H9 (cell line): ENCODE results near the gene ETV6. TPM values are rescaled to one million over a fixed set of nuclear protein-coding genes. Genes with fewer than 3 reads are reported as not detected.

Source experiments
- DNase-seq: peaks from one replicate; pipeline ENCODE4 v3.0.0-alpha.2; 2017
- H2AFZ ChIP-seq: one replicate; pipeline ENCODE4 v1.6.1; 2013; ENCODE audit warnings: mild to moderate bottlenecking, low read length, control low read depth, moderate library complexity
- H2AK5ac ChIP-seq: 2 replicates; pipeline ENCODE4 v1.6.1; 2013; ENCODE audit warnings: low read length, control low read depth, mixed read lengths; ENCODE audit not compliant: insufficient read length
- H2BK120ac ChIP-seq: one replicate; pipeline ENCODE4 v1.6.1; 2013; ENCODE audit warnings: low read depth, mild to moderate bottlenecking, low read length, control low read depth, inconsistent platforms; ENCODE audit not compliant: poor library complexity, severe bottlenecking
- H2BK12ac ChIP-seq: 2 replicates; pipeline ENCODE4 v1.6.1; 2013; ENCODE audit warnings: low read length, control low read depth, mixed read lengths, low read depth; ENCODE audit not compliant: insufficient read length
- H2BK15ac ChIP-seq: 2 replicates; pipeline ENCODE4 v1.6.1; 2013; ENCODE audit warnings: low read depth, low read length, control low read depth
- H2BK20ac ChIP-seq: one replicate; pipeline ENCODE4 v1.6.1; 2013; ENCODE audit warnings: low read depth, mild to moderate bottlenecking, low read length, control low read depth, inconsistent platforms; ENCODE audit not compliant: poor library complexity, severe bottlenecking
- H2BK5ac ChIP-seq: 2 replicates; pipeline ENCODE4 v1.6.1; 2013; ENCODE audit warnings: low read length, control low read depth, mixed read lengths; ENCODE audit not compliant: insufficient read length
- H3K14ac ChIP-seq: 2 replicates; pipeline ENCODE4 v1.6.1; 2013; ENCODE audit warnings: low read length, control low read depth; ENCODE audit not compliant: insufficient read depth
- H3K18ac ChIP-seq: 2 replicates; pipeline ENCODE4 v1.6.1; 2013; ENCODE audit warnings: low read depth, mild to moderate bottlenecking, mixed read lengths, low read length, control low read depth; ENCODE audit not compliant: insufficient read length
- H3K23ac ChIP-seq: 2 replicates; pipeline ENCODE4 v1.6.1; 2013; ENCODE audit warnings: low read length, control low read depth, mixed read lengths, low read depth; ENCODE audit not compliant: insufficient read length
- H3K23me2 ChIP-seq: 2 replicates; pipeline ENCODE4 v1.6.1; 2013; ENCODE audit warnings: low read depth, mild to moderate bottlenecking, mixed read lengths, low read length, control low read depth; ENCODE audit not compliant: insufficient read length, poor library complexity, severe bottlenecking
- H3K27ac ChIP-seq: 2 replicates; pipeline ENCODE4 v1.5.1; 2013; ENCODE audit warnings: low read length, control low read depth, mixed read lengths, low read depth; ENCODE audit not compliant: insufficient read length
- H3K27me3 ChIP-seq: 2 replicates; pipeline ENCODE4 v1.6.1; 2013; ENCODE audit warnings: low read length, control low read depth, inconsistent platforms; ENCODE audit not compliant: insufficient read depth
- H3K4ac ChIP-seq: 2 replicates; pipeline ENCODE4 v1.6.1; 2013; ENCODE audit warnings: low read depth, mild to moderate bottlenecking, control low read depth, inconsistent platforms, low read length, moderate library complexity
- H3K4me1 ChIP-seq: 2 replicates; pipeline ENCODE4 v1.6.1; 2013; ENCODE audit warnings: low read length, control low read depth, inconsistent platforms; ENCODE audit not compliant: insufficient read depth
- H3K4me2 ChIP-seq: 2 replicates; pipeline ENCODE4 v1.6.1; 2013; ENCODE audit warnings: low read length, control low read depth, mixed read lengths; ENCODE audit not compliant: insufficient read length, insufficient read depth
- H3K56ac ChIP-seq: 2 replicates; pipeline ENCODE4 v1.6.1; 2013; ENCODE audit warnings: low read depth, mild to moderate bottlenecking, mixed read lengths, low read length, control low read depth; ENCODE audit not compliant: insufficient read length
- H3K79me1 ChIP-seq: 2 replicates; pipeline ENCODE4 v1.6.1; 2013; ENCODE audit warnings: low read depth, mild to moderate bottlenecking, moderate library complexity, low read length, control low read depth, inconsistent platforms; ENCODE audit not compliant: insufficient read depth, poor library complexity, severe bottlenecking
- H3K79me2 ChIP-seq: 2 replicates; pipeline ENCODE4 v1.6.1; 2013; ENCODE audit warnings: low read length, control low read depth, inconsistent platforms; ENCODE audit not compliant: insufficient read depth
- H3K9ac ChIP-seq: 2 replicates; pipeline ENCODE4 v1.6.1; 2013; ENCODE audit warnings: low read length, control low read depth, mixed read lengths; ENCODE audit not compliant: insufficient read length; ENCODE audit errors: extremely low read depth
- H3K9me3 ChIP-seq: one replicate; pipeline ENCODE4 v1.6.1; 2013; ENCODE audit warnings: low read depth, low read length, inconsistent platforms; ENCODE audit not compliant: control insufficient read depth
- H3T11ph ChIP-seq: one replicate; pipeline ENCODE4 v1.6.1; 2013; ENCODE audit warnings: mild to moderate bottlenecking, low read length, control low read depth, inconsistent platforms
- H4K20me1 ChIP-seq: one replicate; pipeline ENCODE4 v1.6.1; 2013; ENCODE audit not compliant: control insufficient read depth, insufficient read length, insufficient read depth
- H4K5ac ChIP-seq: 2 replicates; pipeline ENCODE4 v1.6.1; 2013; ENCODE audit warnings: low read depth, mild to moderate bottlenecking, mixed read lengths, low read length, control low read depth; ENCODE audit not compliant: insufficient read length
- H4K8ac ChIP-seq: replicated peaks from 2 replicates; pipeline ENCODE4 v1.6.1; 2013; ENCODE audit warnings: low read length, control low read depth, mixed read lengths, low read depth; ENCODE audit not compliant: insufficient read length
- H4K91ac ChIP-seq: 2 replicates; pipeline ENCODE4 v1.6.1; 2013; ENCODE audit warnings: low read depth, mild to moderate bottlenecking, moderate library complexity, mixed read lengths, low read length, control low read depth; ENCODE audit not compliant: insufficient read length
- H3K27ac Mint-ChIP-seq, 3 experiments: 2 replicates in 2 of 3; 3 replicates in 1 of 3; pipeline ENCODE4 v1.8.0; 2020 to 2021; ENCODE audit warnings: mixed read lengths in 3 of 3, mild to moderate bottlenecking in 1 of 3, moderate library complexity in 1 of 3
- H3K27me3 Mint-ChIP-seq: 2 replicates; pipeline ENCODE4 v1.8.0; 2021; ENCODE audit warnings: low read depth, mild to moderate bottlenecking, moderate library complexity, mixed read lengths
- H3K36me3 Mint-ChIP-seq, 3 experiments: 2 replicates in 2 of 3; 3 replicates in 1 of 3; pipeline ENCODE4 v1.8.0; 2020 to 2021; ENCODE audit warnings: low read depth in 3 of 3, mixed read lengths in 3 of 3; ENCODE audit not compliant: insufficient read depth in 1 of 3
- H3K4me1 Mint-ChIP-seq, 2 experiments: 2 replicates each; pipeline ENCODE4 v1.8.0; 2020; ENCODE audit warnings: mixed read lengths in 2 of 2
- H3K4me3 Mint-ChIP-seq, 2 experiments: 2 replicates in 1 of 2; 3 replicates in 1 of 2; pipeline ENCODE4 v1.8.0; 2020 to 2021; ENCODE audit warnings: mild to moderate bottlenecking in 2 of 2, mixed read lengths in 2 of 2, moderate library complexity in 1 of 2
- H3K9me3 Mint-ChIP-seq, 2 experiments: 2 replicates in 1 of 2; 3 replicates in 1 of 2; pipeline ENCODE4 v1.8.0; 2020; ENCODE audit warnings: mild to moderate bottlenecking in 2 of 2, mixed read lengths in 2 of 2, moderate library complexity in 1 of 2
- WGBS: extraction: QIAGEN DNeasy Blood & Tissue Kit; methylation state at CpG from one replicate; pipeline ENCODE4 v1.1.7; 2013; ENCODE audit warnings: missing lambda C conversion rate, low lambda C conversion rate, mixed read lengths; ENCODE audit not compliant: insufficient read length; ENCODE audit errors: extremely low coverage; 5-methylcytosine and 5-hydroxymethylcytosine counted together
- total RNA-seq: library from RNA; stranded (reverse); gene quantifications from 2 replicates; pipeline ENCODE4 v1.2.1, GENCODE V29; 2021
- TF ChIP-seq, protein P1 (sequence below): fragments of 200-600 bp; sonication (generic); conservative IDR thresholded peaks from 3 replicates; pipeline ENCODE4 v1.8.0; 2021; ENCODE audit warnings: antibody characterized with exemption, mild to moderate bottlenecking

The ETV6 gene
- total RNA-seq, 1 experiment from 2014 or later: 28.7 TPM

DNA sequence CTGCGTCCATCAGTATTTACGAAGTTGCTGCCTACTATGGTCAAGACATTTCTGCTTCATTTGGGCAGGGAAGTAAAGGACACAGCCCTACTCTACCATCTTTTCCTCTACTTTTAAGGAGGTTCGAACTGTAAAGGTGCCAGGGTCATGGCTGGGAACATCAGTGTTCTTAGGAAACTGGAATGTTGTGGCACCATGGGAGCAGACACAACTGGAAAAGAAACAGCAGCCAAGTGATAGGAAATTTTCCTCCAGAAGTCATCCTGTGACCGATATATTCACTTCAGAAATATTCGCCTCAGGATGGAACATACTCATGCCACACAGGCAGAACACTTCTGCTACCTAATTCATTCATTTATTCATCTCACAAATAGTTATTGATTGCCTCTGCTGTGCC, 104.4 kb downstream of the ETV6 start:
- H3K23me2 ChIP-seq: no peaks in the 10 kb centered on the region
- H3K27me3 ChIP-seq: no peaks in the 10 kb centered on the region
- H3K9ac ChIP-seq: no peak overlapping the region
- no peak overlapping the region for H3K4ac ChIP-seq
- no peak overlapping the region for H4K91ac ChIP-seq
- TF ChIP-seq, protein P1, sequence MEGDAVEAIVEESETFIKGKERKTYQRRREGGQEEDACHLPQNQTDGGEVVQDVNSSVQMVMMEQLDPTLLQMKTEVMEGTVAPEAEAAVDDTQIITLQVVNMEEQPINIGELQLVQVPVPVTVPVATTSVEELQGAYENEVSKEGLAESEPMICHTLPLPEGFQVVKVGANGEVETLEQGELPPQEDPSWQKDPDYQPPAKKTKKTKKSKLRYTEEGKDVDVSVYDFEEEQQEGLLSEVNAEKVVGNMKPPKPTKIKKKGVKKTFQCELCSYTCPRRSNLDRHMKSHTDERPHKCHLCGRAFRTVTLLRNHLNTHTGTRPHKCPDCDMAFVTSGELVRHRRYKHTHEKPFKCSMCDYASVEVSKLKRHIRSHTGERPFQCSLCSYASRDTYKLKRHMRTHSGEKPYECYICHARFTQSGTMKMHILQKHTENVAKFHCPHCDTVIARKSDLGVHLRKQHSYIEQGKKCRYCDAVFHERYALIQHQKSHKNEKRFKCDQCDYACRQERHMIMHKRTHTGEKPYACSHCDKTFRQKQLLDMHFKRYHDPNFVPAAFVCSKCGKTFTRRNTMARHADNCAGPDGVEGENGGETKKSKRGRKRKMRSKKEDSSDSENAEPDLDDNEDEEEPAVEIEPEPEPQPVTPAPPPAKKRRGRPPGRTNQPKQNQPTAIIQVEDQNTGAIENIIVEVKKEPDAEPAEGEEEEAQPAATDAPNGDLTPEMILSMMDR: no peak
- Mint-ChIP-seq H3K9me3 (no peaks in the 10 kb centered on the region), H3K4me3 (no peak overlapping the region), H3K27ac (peak overlapping the region; percentile 37 to 62 (median 39); a peak in 3 of 7 replicates), H3K27me3 (no peaks in the 10 kb centered on the region), H3K36me3 (peaks cover 0 to 4% (median 4%) of the 10 kb centered on the region in 3 experiments; a peak in 1 of 7 replicates), H3K4me1 (peaks cover 45% of the 10 kb centered on the region in 2 experiments)
- no peak for DNase-seq
- H2BK20ac ChIP-seq: no peak overlapping the region
- no peak overlapping the region for H4K8ac ChIP-seq
- no CpG with 5 or more reads among the region's 5 CpGs for WGBS
- no peak overlapping the region for H3T11ph ChIP-seq
- H3K4me1 ChIP-seq: peaks cover 16% of the 10 kb centered on the region
- H2AK5ac ChIP-seq: no peak overlapping the region
- no peak overlapping the region for H2AFZ ChIP-seq
- H2BK15ac ChIP-seq: no peak overlapping the region
- H3K9me3 ChIP-seq: no peaks in the 10 kb centered on the region
- no peak overlapping the region for H3K4me2 ChIP-seq
- H2BK120ac ChIP-seq: no peak overlapping the region
- H3K56ac ChIP-seq: no peak overlapping the region
- H3K79me2 ChIP-seq: no peaks in the 10 kb centered on the region
- H4K5ac ChIP-seq: no peak overlapping the region
- H2BK5ac ChIP-seq: no peak overlapping the region
- H3K14ac ChIP-seq: no peak overlapping the region
- H4K20me1 ChIP-seq: no peaks in the 10 kb centered on the region
- H3K79me1 ChIP-seq: no peaks in the 10 kb centered on the region
- no peak overlapping the region for H3K27ac ChIP-seq
- H3K18ac ChIP-seq: no peak overlapping the region
- no peak overlapping the region for H3K23ac ChIP-seq
- no peak overlapping the region for H2BK12ac ChIP-seq
